Uterus (tissue), 4 donors: ENCODE measurements around the gene EEF2K. TPM values are rescaled to one million over a fixed set of nuclear protein-coding genes. Genes with fewer than 3 reads are reported as not detected.

Source experiments
- DNase-seq, 2 donors: peaks; one replicate each; pipeline ENCODE4 v3.0.0-alpha.2; 2019 to 2020
- H3K27ac ChIP-seq, 2 donors: fragments of 200-600 bp; sonication (generic); 1 replicate in 1 of 2; 2 replicates in 1 of 2; pipeline ENCODE4 v1.5.1; 2016 to 2018
- H3K27me3 ChIP-seq, 2 donors: fragments of 200-600 bp; sonication (generic); one replicate each; pipeline ENCODE4 v1.5.1; 2018 to 2019; ENCODE audit warnings: control low read depth in 1 of 2
- H3K36me3 ChIP-seq, 2 donors: fragments of 200-600 bp; sonication (generic); one replicate each; pipeline ENCODE4 v1.5.1; 2019; ENCODE audit warnings: control low read depth in 1 of 2
- H3K4me1 ChIP-seq, 2 donors: fragments of 200-600 bp; sonication (generic); one replicate each; pipeline ENCODE4 v1.5.1; 2018 to 2019; ENCODE audit warnings: control low read depth in 1 of 2
- H3K4me3 ChIP-seq, 2 donors: fragments of 200-600 bp; sonication (generic); 1 replicate in 1 of 2; 2 replicates in 1 of 2; pipeline ENCODE4 v1.5.1; 2018 to 2019; ENCODE audit warnings: mild to moderate bottlenecking in 1 of 2
- H3K9me3 ChIP-seq, 2 donors: fragments of 200-600 bp; sonication (generic); one replicate each; pipeline ENCODE4 v1.5.1; 2019; ENCODE audit warnings: control low read depth in 1 of 2
- CTCF ChIP-seq, 4 experiments: fragments of 200-600 bp in 2 of 4; fragments of 450-650 bp in 2 of 4; sonication (generic) in 2 of 4; IDR thresholded peaks; one replicate each; pipeline ENCODE4 v1.5.1; 2016 to 2019; ENCODE audit warnings: antibody characterized with exemption in 4 of 4, mild to moderate bottlenecking in 2 of 4, moderate library complexity in 1 of 4
- POLR2A ChIP-seq, 2 donors: fragments of 450-650 bp; IDR thresholded peaks; one replicate each; pipeline ENCODE4 v1.6.1; 2016; ENCODE audit warnings: antibody characterized with exemption in 2 of 2, mild to moderate bottlenecking in 1 of 2, moderate library complexity in 1 of 2
- intact Hi-C: fragments of 100-400 bp; cut with DNase I; formaldehyde crosslinking; loops from one replicate; pipeline ENCODE4 v1.15.1; 2023; ENCODE audit warnings: low total_unique reads
- total RNA-seq, 4 donors: library from RNA; depleted of rRNA in 3 of 4; stranded (reverse); fragments of >200 nt in 3 of 4; gene quantifications; one replicate each; pipeline versions ENCODE4 v1.1.0 to v1.2.4, GENCODE V29; 2014 to 2023
- donor health status: DM: yes; HTN: yes; CAD: no.

Gene EEF2K
- total RNA-seq, 4 donors from 2014 or later: 17.4 to 82.0 (median 35.5) TPM

- Histone ChIP-seq H3K36me3 (no peaks in the 10 kb centered on the region), H3K27me3 (no peaks in the 10 kb centered on the region), H3K4me1 (peaks cover 0 to 10% of the 10 kb centered on the region in 2 donors), H3K27ac (no peak overlapping the region), H3K4me3 (no peak overlapping the region), H3K9me3 (no peaks in the 10 kb centered on the region)
- peak; percentile 76 to 89 (median 83) for TF ChIP-seq CTCF (IDR thresholded peaks at IDR 0.05)
- TF ChIP-seq POLR2A (IDR thresholded peaks at IDR 0.05): no peak
- intact Hi-C loops: no loop called here
- peak; percentile 58 to 61 for DNase-seq
Observed at GRCh38 chr16:22321340-22322001, 115.4 kb downstream of the EEF2K start.

DNA sequence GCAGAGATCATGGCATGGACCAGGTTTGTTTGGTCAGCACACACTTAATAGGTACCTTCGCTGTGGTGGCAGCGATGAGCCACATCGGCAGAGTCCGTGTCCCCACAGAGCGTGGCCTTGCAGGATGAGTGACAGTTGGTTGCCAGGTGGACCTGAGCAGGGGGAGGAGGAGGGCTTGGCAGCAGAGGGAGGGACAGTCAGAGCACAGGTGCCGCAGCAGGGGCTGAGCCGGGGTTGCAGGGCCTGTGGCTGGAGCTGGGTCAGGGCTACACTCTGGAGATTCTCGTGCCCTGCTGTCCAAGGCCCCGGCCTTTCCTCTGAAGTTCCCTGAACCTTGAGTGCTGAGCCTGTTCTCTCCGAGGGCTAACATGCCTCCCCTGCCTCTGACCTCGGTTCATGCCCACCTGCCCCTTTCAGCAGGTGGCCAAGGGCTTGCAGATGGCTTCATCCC is 116.0 kb downstream of the EEF2K start:
- H3K27ac ChIP-seq: no peak overlapping the region
- no peak overlapping the region for H3K4me3 ChIP-seq
- H3K9me3 ChIP-seq: no peaks in the 10 kb centered on the region
- intact Hi-C loops: no loop called here
- H3K36me3 ChIP-seq: no peaks in the 10 kb centered on the region
- TF ChIP-seq POLR2A (IDR thresholded peaks at IDR 0.05): no peak
- no peak for TF ChIP-seq CTCF (IDR thresholded peaks at IDR 0.05)
- H3K27me3 ChIP-seq: no peaks in the 10 kb centered on the region
- H3K4me1 ChIP-seq: peaks cover 0 to 10% of the 10 kb centered on the region in 2 donors
- DNase-seq: no peak

DNA sequence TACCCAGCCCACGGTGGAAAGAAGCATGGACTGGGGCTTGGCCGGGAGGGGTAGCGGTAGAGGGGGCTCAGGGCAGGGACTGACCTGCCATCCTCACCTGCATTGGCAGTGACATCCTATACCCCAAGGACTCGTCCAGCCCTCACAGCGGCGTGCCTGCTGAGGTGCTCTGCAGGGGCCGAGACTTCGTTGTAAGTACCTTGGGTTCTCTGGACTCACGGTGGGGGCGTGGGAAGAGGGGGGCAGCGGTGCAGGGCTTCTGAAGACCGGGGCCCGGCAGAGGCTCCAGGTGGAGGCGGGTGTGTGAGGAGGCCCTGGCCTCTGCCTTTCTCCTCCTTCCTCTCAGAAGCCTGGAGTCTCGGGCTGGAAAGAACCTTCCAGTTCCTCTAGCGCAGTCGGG is 116.7 kb downstream of the EEF2K start:
- intact Hi-C loops: no loop called here
- TF ChIP-seq CTCF (IDR thresholded peaks at IDR 0.05): no peak
- no peak for TF ChIP-seq POLR2A (IDR thresholded peaks at IDR 0.05)
- Histone ChIP-seq H3K36me3 (no peaks in the 10 kb centered on the region), H3K4me3 (no peak overlapping the region), H3K9me3 (no peaks in the 10 kb centered on the region), H3K4me1 (peaks cover 0 to 10% of the 10 kb centered on the region in 2 donors), H3K27me3 (no peaks in the 10 kb centered on the region), H3K27ac (no peak overlapping the region)
- no peak for DNase-seq

DNA sequence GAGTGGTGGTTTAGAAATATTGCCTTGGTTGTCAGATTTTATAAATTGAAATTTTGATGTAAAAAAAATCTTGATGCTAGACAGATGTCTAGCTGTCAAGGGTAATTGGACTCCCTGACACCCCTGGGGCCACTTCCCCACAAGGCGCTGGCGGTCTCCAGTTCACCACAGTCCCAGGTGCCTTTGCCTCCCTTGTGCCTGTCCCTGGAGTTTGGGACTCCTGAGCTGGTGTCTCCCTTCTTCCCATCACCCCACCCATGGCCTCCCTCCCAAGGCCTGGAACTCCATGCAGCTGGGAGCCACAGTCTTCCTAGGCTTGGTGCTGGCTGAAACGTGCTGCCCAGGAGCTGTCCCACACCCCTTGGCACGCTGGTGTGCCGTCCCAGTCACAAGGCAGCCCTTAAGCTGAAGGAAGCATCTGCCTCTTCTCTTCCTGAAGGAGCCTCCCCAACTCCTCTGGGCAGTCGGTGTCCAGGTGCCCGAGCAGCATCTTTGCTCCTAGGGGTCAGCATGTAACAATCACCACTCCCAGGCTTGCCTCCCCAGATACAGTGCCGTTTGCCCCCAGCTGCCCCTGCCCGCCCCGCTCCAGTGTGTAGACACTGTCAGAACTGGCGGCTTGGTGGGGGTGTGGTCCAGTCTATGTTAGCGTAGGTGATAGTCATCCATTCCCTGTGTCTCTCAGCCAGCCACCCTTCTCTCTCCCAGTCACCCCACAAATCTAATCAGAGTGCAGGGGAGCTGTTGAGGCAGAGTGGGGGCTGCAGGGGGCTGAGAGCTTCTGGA is 117.3 kb downstream of the EEF2K start:
- Histone ChIP-seq H3K4me3 (no peak overlapping the region), H3K27me3 (no peaks in the 10 kb centered on the region), H3K27ac (no peak overlapping the region), H3K36me3 (no peaks in the 10 kb centered on the region), H3K4me1 (peaks cover 0 to 10% of the 10 kb centered on the region in 2 donors), H3K9me3 (no peaks in the 10 kb centered on the region)
- TF ChIP-seq CTCF (IDR thresholded peaks at IDR 0.05) (no peak), POLR2A (IDR thresholded peaks at IDR 0.05) (no peak)
- intact Hi-C loops: no loop called here
- no peak for DNase-seq
